SU-DHL-6 (cell line): ENCODE data around the gene LRRC1.

Experiments used
- EZH2phosphoT487 ChIP-seq: fragments of 200-600 bp; sonication (generic), shearing (Covaris generic); conservative IDR thresholded peaks from 2 replicates; pipeline ENCODE4 v1.6.1; 2018; ENCODE audit warnings: mild to moderate bottlenecking, antibody characterized with exemption, low read length, moderate library complexity, mixed read lengths
- TF ChIP-seq, protein P1 (sequence below): fragments of 200-600 bp; sonication (generic); IDR thresholded peaks from one replicate; pipeline ENCODE4 v1.5.1; 2017; ENCODE audit warnings: antibody characterized with exemption, mild to moderate bottlenecking, low read length, moderate library complexity; ENCODE audit not compliant: insufficient read depth, poor library complexity, severe bottlenecking

DNA sequence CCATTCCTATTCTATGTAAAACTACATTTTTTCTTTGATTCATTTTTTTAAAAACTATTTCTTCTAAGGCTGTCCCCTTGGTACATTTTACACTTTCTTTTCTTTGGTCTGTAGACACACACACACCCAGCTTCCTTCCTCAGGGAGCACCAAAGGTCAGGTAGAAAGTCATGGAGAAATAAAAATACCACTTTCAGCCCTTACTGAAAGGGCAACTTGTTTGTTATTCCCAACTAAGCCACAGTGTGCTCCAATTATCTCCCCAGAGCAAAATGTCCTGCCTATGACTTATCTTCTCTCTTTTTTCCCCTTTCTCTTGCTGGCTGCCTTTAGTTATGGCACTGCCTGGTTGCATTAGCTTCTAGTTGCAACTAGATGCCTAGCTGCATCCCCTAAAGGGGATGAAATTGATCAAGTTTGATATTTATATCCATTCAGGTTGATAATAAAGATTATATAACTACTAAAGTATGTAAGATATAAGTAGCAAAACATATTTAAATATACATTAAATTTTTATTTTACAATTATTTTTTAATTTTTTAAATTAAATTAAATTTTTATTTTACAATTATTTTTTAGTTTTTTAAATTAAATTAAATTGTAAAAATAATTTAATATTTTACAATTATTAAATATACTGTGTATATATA lies 21.6 kb upstream of the LRRC1 start:
- TF ChIP-seq, protein P1, sequence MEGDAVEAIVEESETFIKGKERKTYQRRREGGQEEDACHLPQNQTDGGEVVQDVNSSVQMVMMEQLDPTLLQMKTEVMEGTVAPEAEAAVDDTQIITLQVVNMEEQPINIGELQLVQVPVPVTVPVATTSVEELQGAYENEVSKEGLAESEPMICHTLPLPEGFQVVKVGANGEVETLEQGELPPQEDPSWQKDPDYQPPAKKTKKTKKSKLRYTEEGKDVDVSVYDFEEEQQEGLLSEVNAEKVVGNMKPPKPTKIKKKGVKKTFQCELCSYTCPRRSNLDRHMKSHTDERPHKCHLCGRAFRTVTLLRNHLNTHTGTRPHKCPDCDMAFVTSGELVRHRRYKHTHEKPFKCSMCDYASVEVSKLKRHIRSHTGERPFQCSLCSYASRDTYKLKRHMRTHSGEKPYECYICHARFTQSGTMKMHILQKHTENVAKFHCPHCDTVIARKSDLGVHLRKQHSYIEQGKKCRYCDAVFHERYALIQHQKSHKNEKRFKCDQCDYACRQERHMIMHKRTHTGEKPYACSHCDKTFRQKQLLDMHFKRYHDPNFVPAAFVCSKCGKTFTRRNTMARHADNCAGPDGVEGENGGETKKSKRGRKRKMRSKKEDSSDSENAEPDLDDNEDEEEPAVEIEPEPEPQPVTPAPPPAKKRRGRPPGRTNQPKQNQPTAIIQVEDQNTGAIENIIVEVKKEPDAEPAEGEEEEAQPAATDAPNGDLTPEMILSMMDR = no peak
- no peak for TF ChIP-seq EZH2phosphoT487
